ENCODE data around the gene CCDC85A. TPM values are rescaled to one million over a fixed set of nuclear protein-coding genes. Genes with fewer than 3 reads are reported as not detected.

CCDC85A gene
- total RNA-seq, 1 experiment from 2014 or later, result 0.10 TPM

GRCh38 chr2:56314371-56314770 is 130.6 kb downstream of the CCDC85A start:
- no peaks in the 10 kb centered on the region for H4K20me1 ChIP-seq (ENCODE audit: insufficient read depth)
- DNase-seq (ENCODE audit: low read depth, low spot score) (no peak), ATAC-seq (no peak)
- TF ChIP-seq SP1 (IDR thresholded peaks at IDR 0.05; ENCODE audit: low read depth) (no peak), CEBPB (IDR thresholded peaks at IDR 0.05; ENCODE audit: low read depth) (no peak), CTCF (IDR thresholded peaks at IDR 0.05 in 2 of 3, conservative IDR thresholded peaks at IDR 0.05 in 1 of 3; ENCODE audit: borderline replicate concordance in 1 of 3, insufficient read depth in 1 of 3, low read depth in 2 of 3, low read length in 2 of 3) (no peak), REST (IDR thresholded peaks at IDR 0.05; ENCODE audit: low read depth) (no peak), ZFX (IDR thresholded peaks at IDR 0.05) (no peak), JUND (IDR thresholded peaks at IDR 0.05) (no peak), ZNF274 (IDR thresholded peaks at IDR 0.05; ENCODE audit: low read depth, low read length) (no peak), RAD21 (IDR thresholded peaks at IDR 0.05; ENCODE audit: low read depth) (no peak), CBX3 (IDR thresholded peaks at IDR 0.05; ENCODE audit: low read depth) (no peak), ATF3 (IDR thresholded peaks at IDR 0.05) (no peak), TCF7L2 (IDR thresholded peaks at IDR 0.05; ENCODE audit: borderline replicate concordance, extremely low read depth, insufficient read depth, insufficient read length) (no peak), FOSL1 (IDR thresholded peaks at IDR 0.05; ENCODE audit: low read depth) (no peak), ZBTB33 (IDR thresholded peaks at IDR 0.05; ENCODE audit: extremely low read depth, insufficient replicate concordance, low read length) (no peak), EZH2phosphoT487 (IDR thresholded peaks at IDR 0.05; ENCODE audit: borderline replicate concordance) (no peak), ELF1 (IDR thresholded peaks at IDR 0.05; ENCODE audit: borderline replicate concordance, low read depth) (no peak), EGR1 (IDR thresholded peaks at IDR 0.05; ENCODE audit: low read depth) (no peak), SRF (IDR thresholded peaks at IDR 0.05; ENCODE audit: low read depth) (no peak), EZH2 (IDR thresholded peaks at IDR 0.05) (no peak), MAX (IDR thresholded peaks at IDR 0.05) (no peak)
- ChIA-PET RAD21 (ENCODE audit: low non-redundant PET in 1 of 2, low total read pairs in 2 of 2, uncharacterized antibody in 2 of 2, unreplicated experiment in 2 of 2) (no interaction called here), CTCF (no interaction called here), POLR2A (no interaction called here)
- H3K4me1 ChIP-seq (ENCODE audit: control insufficient read depth in 1 of 2, insufficient read depth in 2 of 2, low read length in 2 of 2), result no peaks in the 10 kb centered on the region
- BruUV-seq (replicated peaks), result no TSS peak
- no peak overlapping the region for H3K27ac ChIP-seq (ENCODE audit: low read depth, low read length)
- no peak overlapping the region for H3K4me2 ChIP-seq (ENCODE audit: low read length)
- no peaks in the 10 kb centered on the region for H3K36me3 ChIP-seq (ENCODE audit: control insufficient read depth in 1 of 2, insufficient read depth in 2 of 2, low read length in 2 of 2)
- H3K79me2 ChIP-seq (ENCODE audit: insufficient read depth, low read length), result no peaks in the 10 kb centered on the region
- H3K9me3 ChIP-seq (ENCODE audit: control insufficient read depth in 1 of 2, insufficient read depth in 1 of 2, low read depth in 1 of 2, low read length in 2 of 2), result no peaks in the 10 kb centered on the region
- H2AFZ ChIP-seq (ENCODE audit: low read depth, low read length, poor library complexity, severe bottlenecking), result no peak overlapping the region
- intact Hi-C loops (cut with micrococcal nuclease), result no loop called here
- no peak overlapping the region for H3K9ac ChIP-seq (ENCODE audit: low read length)
- H3K9me2 ChIP-seq (ENCODE audit: insufficient read depth), result no peaks in the 10 kb centered on the region
- no peak overlapping the region for H3K4me3 ChIP-seq (replicated peaks in 1 of 2; ENCODE audit: low read depth in 1 of 2, low read length in 2 of 2)
- no peaks in the 10 kb centered on the region for H3K27me3 ChIP-seq (ENCODE audit: insufficient read depth, low read length)

Data from HCT116 (cell line).